NCI-H2029 (cell line): Measurements from ENCODE around the gene CAV1.

Experiments used
- DNase-seq: peaks from one replicate; lab custom pipeline; 2025; lab: John Stamatoyannopoulos, UW

CAV1 gene

GRCh38 chr7:116557901-116558300 lies 33.1 kb downstream of the CAV1 start:
- DNase-seq, result no peak

GRCh38 chr7:116560021-116560970 lies 35.5 kb downstream of the CAV1 start:
- no peak for DNase-seq

GRCh38 chr7:116561697-116562483 lies 37.1 kb downstream of the CAV1 start:
- no peak for DNase-seq

GRCh38 chr7:116562529-116563121 lies 37.8 kb downstream of the CAV1 start:
- no peak for DNase-seq

GRCh38 chr7:116565981-116566380 lies 41.1 kb downstream of the CAV1 start:
- DNase-seq, result no peak

GRCh38 chr7:116566666-116567065 lies 41.8 kb downstream of the CAV1 start:
- no peak for DNase-seq

- no peak for DNase-seq
Measured at GRCh38 chr7:116569737-116570136, 44.9 kb downstream of the CAV1 start.

GRCh38 chr7:116570306-116570705 lies 45.5 kb downstream of the CAV1 start:
- DNase-seq, result no peak

GRCh38 chr7:116571037-116571436 lies 46.2 kb downstream of the CAV1 start:
- no peak for DNase-seq

- no peak for DNase-seq
Measured at GRCh38 chr7:116571552-116571951, 46.7 kb downstream of the CAV1 start.

- DNase-seq, result no peak
Measured at GRCh38 chr7:116572036-116572435, 47.2 kb downstream of the CAV1 start.

- no peak for DNase-seq
Measured at GRCh38 chr7:116573541-116573940, 48.7 kb downstream of the CAV1 start.

GRCh38 chr7:116574025-116574822 lies 49.4 kb downstream of the CAV1 start:
- no peak for DNase-seq

GRCh38 chr7:116575853-116576252 lies 51.0 kb downstream of the CAV1 start:
- no peak for DNase-seq

- DNase-seq, result no peak
Measured at GRCh38 chr7:116576350-116577319, 51.8 kb downstream of the CAV1 start.

GRCh38 chr7:116577320-116577871 lies 52.6 kb downstream of the CAV1 start:
- DNase-seq, result no peak

- no peak for DNase-seq
Measured at GRCh38 chr7:116578526-116578925, 53.7 kb downstream of the CAV1 start.

- DNase-seq, result no peak
Measured at GRCh38 chr7:116579322-116579721, 54.5 kb downstream of the CAV1 start.

- no peak for DNase-seq
Measured at GRCh38 chr7:116579835-116580234, 55.0 kb downstream of the CAV1 start.

GRCh38 chr7:116582164-116582732 lies 57.4 kb downstream of the CAV1 start:
- no peak for DNase-seq
